Measurements from ENCODE around the gene PCLO. TPM values are rescaled to one million over a fixed set of nuclear protein-coding genes. Genes with fewer than 3 reads are reported as not detected.

Gene PCLO
- total RNA-seq, 1 experiment from 2014 or later, result 7.5 TPM

DNA sequence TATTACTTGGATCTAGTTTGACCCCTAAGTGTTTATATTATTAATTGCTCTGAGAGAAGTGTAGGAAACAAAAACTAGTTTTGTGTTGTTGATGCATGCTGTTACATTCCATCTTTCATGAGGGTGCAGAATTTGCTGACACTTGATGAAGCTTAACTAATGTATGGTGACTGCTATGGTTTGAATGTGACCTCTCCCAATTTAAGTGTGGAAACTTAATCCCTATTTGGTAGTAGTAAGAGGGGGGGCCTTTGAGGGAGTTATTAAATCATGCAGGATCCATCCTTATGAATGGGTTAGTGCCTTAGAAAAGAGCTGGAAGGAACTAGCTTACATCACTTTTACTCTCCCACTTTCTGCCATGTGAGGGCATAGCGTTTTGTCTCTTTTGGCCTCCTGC is 142.5 kb downstream of the PCLO start:
- H3K9ac ChIP-seq (ENCODE audit: low read length), result no peak overlapping the region
- H4K20me1 ChIP-seq (ENCODE audit: low read length), result no peaks in the 10 kb centered on the region
- intact Hi-C loops (cut with micrococcal nuclease), result no loop called here
- no peak for TF ChIP-seq EZH2 (IDR thresholded peaks at IDR 0.05; ENCODE audit: low read length, unreplicated experiment)
- no peak for TF ChIP-seq EZH2phosphoT487 (IDR thresholded peaks at IDR 0.05; ENCODE audit: borderline replicate concordance, low read length)
- TF ChIP-seq, protein P1, sequence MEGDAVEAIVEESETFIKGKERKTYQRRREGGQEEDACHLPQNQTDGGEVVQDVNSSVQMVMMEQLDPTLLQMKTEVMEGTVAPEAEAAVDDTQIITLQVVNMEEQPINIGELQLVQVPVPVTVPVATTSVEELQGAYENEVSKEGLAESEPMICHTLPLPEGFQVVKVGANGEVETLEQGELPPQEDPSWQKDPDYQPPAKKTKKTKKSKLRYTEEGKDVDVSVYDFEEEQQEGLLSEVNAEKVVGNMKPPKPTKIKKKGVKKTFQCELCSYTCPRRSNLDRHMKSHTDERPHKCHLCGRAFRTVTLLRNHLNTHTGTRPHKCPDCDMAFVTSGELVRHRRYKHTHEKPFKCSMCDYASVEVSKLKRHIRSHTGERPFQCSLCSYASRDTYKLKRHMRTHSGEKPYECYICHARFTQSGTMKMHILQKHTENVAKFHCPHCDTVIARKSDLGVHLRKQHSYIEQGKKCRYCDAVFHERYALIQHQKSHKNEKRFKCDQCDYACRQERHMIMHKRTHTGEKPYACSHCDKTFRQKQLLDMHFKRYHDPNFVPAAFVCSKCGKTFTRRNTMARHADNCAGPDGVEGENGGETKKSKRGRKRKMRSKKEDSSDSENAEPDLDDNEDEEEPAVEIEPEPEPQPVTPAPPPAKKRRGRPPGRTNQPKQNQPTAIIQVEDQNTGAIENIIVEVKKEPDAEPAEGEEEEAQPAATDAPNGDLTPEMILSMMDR (conservative IDR thresholded peaks at IDR 0.05; ENCODE audit: low read depth, low read length), result no peak
- no peak overlapping the region for H2AFZ ChIP-seq (ENCODE audit: low read length)
- H3K4me1 ChIP-seq (ENCODE audit: insufficient read depth, low read length), result peaks cover 5% of the 10 kb centered on the region
- no peaks in the 10 kb centered on the region for H3K79me2 ChIP-seq (ENCODE audit: low read length)
- DNase-seq, result no peak
- H3K9me2 ChIP-seq (replicated peaks; ENCODE audit: low read length), result no peaks in the 10 kb centered on the region
- no peak for ATAC-seq
- H3K4me2 ChIP-seq (ENCODE audit: low read length), result no peak overlapping the region
- POLR2A ChIA-PET (ENCODE audit: unreplicated experiment), result no interaction called here
- no peaks in the 10 kb centered on the region for H3K36me3 ChIP-seq (ENCODE audit: low read depth, low read length)
- H3K27me3 ChIP-seq (ENCODE audit: low read length), result no peaks in the 10 kb centered on the region
- peaks cover 4% of the 10 kb centered on the region; the same call in 1 of the 2 replicates for H3K9me3 ChIP-seq (ENCODE audit: low read length)
- CTCF ChIA-PET, result no interaction called here
- no peaks in the 10 kb centered on the region for H3F3A ChIP-seq (ENCODE audit: low read length, unreplicated experiment)
- H3K27ac ChIP-seq (ENCODE audit: low read length), result no peak overlapping the region
- BruUV-seq (replicated peaks), result no TSS peak
- no peak overlapping the region for H3K4me3 ChIP-seq (ENCODE audit: low read length)

DNA sequence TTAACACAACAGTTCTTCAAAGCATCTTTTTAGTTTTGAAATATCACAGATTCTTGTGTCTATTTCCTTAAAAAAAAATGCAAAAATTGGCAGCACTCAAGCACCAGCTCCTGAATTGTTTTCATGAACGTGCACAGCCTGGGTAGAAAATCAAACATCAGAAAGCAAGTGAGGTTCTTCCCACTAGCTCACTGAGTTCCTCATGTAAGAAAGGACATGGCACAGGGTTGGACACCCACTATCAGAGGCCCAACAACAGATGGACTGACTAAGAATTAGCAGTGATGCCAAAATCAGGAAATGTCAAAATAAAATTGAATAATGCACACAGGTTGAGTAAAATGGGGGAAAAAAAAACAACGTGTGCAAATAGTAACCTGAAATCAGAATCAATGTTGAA is 146.8 kb downstream of the PCLO start:
- H3K27ac ChIP-seq (ENCODE audit: low read length), result no peak overlapping the region
- no peaks in the 10 kb centered on the region for H3K36me3 ChIP-seq (ENCODE audit: low read depth, low read length)
- CTCF ChIA-PET, result no interaction called here
- no peak overlapping the region for H3K4me3 ChIP-seq (ENCODE audit: low read length)
- H3K9me3 ChIP-seq (ENCODE audit: low read length), result peaks cover 1% of the 10 kb centered on the region; the same call in 1 of the 2 replicates
- no peaks in the 10 kb centered on the region for H3K4me1 ChIP-seq (ENCODE audit: insufficient read depth, low read length)
- H3K27me3 ChIP-seq (ENCODE audit: low read length), result no peaks in the 10 kb centered on the region
- POLR2A ChIA-PET (ENCODE audit: unreplicated experiment), result no interaction called here
- intact Hi-C loops (cut with micrococcal nuclease), result no loop called here
- DNase-seq, result no peak
- H3K79me2 ChIP-seq (ENCODE audit: low read length), result no peaks in the 10 kb centered on the region
- BruUV-seq (replicated peaks), result no TSS peak
- TF ChIP-seq EZH2 (IDR thresholded peaks at IDR 0.05; ENCODE audit: low read length, unreplicated experiment), result no peak
- TF ChIP-seq EZH2phosphoT487 (IDR thresholded peaks at IDR 0.05; ENCODE audit: borderline replicate concordance, low read length), result no peak
- TF ChIP-seq, protein P1 (conservative IDR thresholded peaks at IDR 0.05; ENCODE audit: low read depth, low read length), result no peak
- no peaks in the 10 kb centered on the region for H3F3A ChIP-seq (ENCODE audit: low read length, unreplicated experiment)
- ATAC-seq, result no peak
- no peak overlapping the region for H2AFZ ChIP-seq (ENCODE audit: low read length)
- no peaks in the 10 kb centered on the region for H4K20me1 ChIP-seq (ENCODE audit: low read length)
- no peak overlapping the region for H3K4me2 ChIP-seq (ENCODE audit: low read length)
- H3K9me2 ChIP-seq (replicated peaks; ENCODE audit: low read length), result no peaks in the 10 kb centered on the region
- H3K9ac ChIP-seq (ENCODE audit: low read length), result no peak overlapping the region

DNA sequence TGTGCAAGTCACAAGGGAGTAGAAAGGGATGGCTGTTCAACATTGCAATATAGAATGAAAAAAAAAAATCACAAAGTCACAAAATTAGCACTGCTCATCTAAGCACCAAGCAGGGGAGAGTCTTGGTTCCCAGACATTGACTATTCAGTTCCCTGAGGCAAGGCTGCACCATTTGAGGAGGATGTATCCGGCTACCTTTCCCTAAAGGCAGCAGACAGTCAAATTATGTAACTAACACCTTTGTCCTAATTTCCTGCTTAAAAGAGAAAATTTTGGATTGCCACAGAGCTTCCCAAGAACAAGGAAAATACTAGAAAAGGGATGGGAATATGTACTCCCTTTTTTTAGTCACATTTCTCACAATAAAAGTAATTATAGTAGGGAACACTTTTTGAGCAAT is 148.1 kb downstream of the PCLO start:
- no peak for TF ChIP-seq EZH2 (IDR thresholded peaks at IDR 0.05; ENCODE audit: low read length, unreplicated experiment)
- TF ChIP-seq, protein P1 (conservative IDR thresholded peaks at IDR 0.05; ENCODE audit: low read depth, low read length), result no peak
- no peak for TF ChIP-seq EZH2phosphoT487 (IDR thresholded peaks at IDR 0.05; ENCODE audit: borderline replicate concordance, low read length)
- no peak overlapping the region for H3K9ac ChIP-seq (ENCODE audit: low read length)
- H3K4me1 ChIP-seq (ENCODE audit: insufficient read depth, low read length), result no peaks in the 10 kb centered on the region
- H3K4me3 ChIP-seq (ENCODE audit: low read length), result no peak overlapping the region
- BruUV-seq (replicated peaks), result no TSS peak
- intact Hi-C loops (cut with micrococcal nuclease), result no loop called here
- ATAC-seq (no peak), DNase-seq (no peak)
- POLR2A ChIA-PET (ENCODE audit: unreplicated experiment), result no interaction called here
- no peaks in the 10 kb centered on the region for H4K20me1 ChIP-seq (ENCODE audit: low read length)
- CTCF ChIA-PET, result no interaction called here
- no peaks in the 10 kb centered on the region for H3F3A ChIP-seq (ENCODE audit: low read length, unreplicated experiment)
- H3K9me3 ChIP-seq (ENCODE audit: low read length), result no peaks in the 10 kb centered on the region
- no peaks in the 10 kb centered on the region for H3K27me3 ChIP-seq (ENCODE audit: low read length)
- no peak overlapping the region for H3K4me2 ChIP-seq (ENCODE audit: low read length)
- H2AFZ ChIP-seq (ENCODE audit: low read length), result no peak overlapping the region
- no peaks in the 10 kb centered on the region for H3K9me2 ChIP-seq (replicated peaks; ENCODE audit: low read length)
- no peak overlapping the region for H3K27ac ChIP-seq (ENCODE audit: low read length)
- no peaks in the 10 kb centered on the region for H3K79me2 ChIP-seq (ENCODE audit: low read length)
- no peaks in the 10 kb centered on the region for H3K36me3 ChIP-seq (ENCODE audit: low read depth, low read length)
